ENCODE measurements around the gene NUP214.
"Not testable (repeated sequence)": the region's sequence is repeated elsewhere in the genome, so short reads cannot be mapped to it uniquely, and the experiment has no call there.

NUP214 gene

GRCh38 chr9:131117762-131118145 lies 7.6 kb upstream of the NUP214 start:
- DNase-seq = no peak

- DNase-seq = no peak
Observed at GRCh38 chr9:131119600-131119999, 5.8 kb upstream of the NUP214 start.

- DNase-seq = no peak
Observed at GRCh38 chr9:131120620-131121228, 4.7 kb upstream of the NUP214 start.

GRCh38 chr9:131121346-131121745 lies 4.0 kb upstream of the NUP214 start:
- DNase-seq = no peak

- no peak for DNase-seq
Observed at GRCh38 chr9:131122158-131122557, 3.2 kb upstream of the NUP214 start.

GRCh38 chr9:131125038-131125287 lies 423 bp upstream of the NUP214 start:
- DNase-seq = no peak

GRCh38 chr9:131126059-131126426 lies 657 bp downstream of the NUP214 start:
- no peak for DNase-seq

GRCh38 chr9:131129183-131129582 lies 3.8 kb downstream of the NUP214 start:
- no peak for DNase-seq

GRCh38 chr9:131138676-131139075 lies 13.3 kb downstream of the NUP214 start:
- DNase-seq = no peak

- no peak for DNase-seq
Observed at GRCh38 chr9:131140112-131140511, 14.7 kb downstream of the NUP214 start.

GRCh38 chr9:131140550-131140949 lies 15.2 kb downstream of the NUP214 start:
- DNase-seq = no peak

GRCh38 chr9:131142160-131142559 lies 16.8 kb downstream of the NUP214 start:
- no peak for DNase-seq

- DNase-seq = no peak
Observed at GRCh38 chr9:131144201-131144600, 18.8 kb downstream of the NUP214 start.

GRCh38 chr9:131145245-131145644 lies 19.9 kb downstream of the NUP214 start:
- DNase-seq = no peak

GRCh38 chr9:131146186-131146585 lies 20.8 kb downstream of the NUP214 start:
- DNase-seq = no peak

- DNase-seq = no peak
Observed at GRCh38 chr9:131148276-131148675, 22.9 kb downstream of the NUP214 start.

- DNase-seq = no peak
Observed at GRCh38 chr9:131148966-131149687, 23.7 kb downstream of the NUP214 start.

- no peak for DNase-seq
Observed at GRCh38 chr9:131149688-131150053, 24.3 kb downstream of the NUP214 start.

GRCh38 chr9:131153595-131153994 lies 28.2 kb downstream of the NUP214 start:
- DNase-seq = no peak

- DNase-seq = not testable (repeated sequence)
Observed at GRCh38 chr9:131158673-131159072, 33.3 kb downstream of the NUP214 start.

- DNase-seq = no peak
Observed at GRCh38 chr9:131160416-131161112, 35.2 kb downstream of the NUP214 start.

GRCh38 chr9:131161585-131161984 lies 36.2 kb downstream of the NUP214 start:
- no peak for DNase-seq

- no peak for DNase-seq
Observed at GRCh38 chr9:131162886-131163285, 37.5 kb downstream of the NUP214 start.

- no peak for DNase-seq
Observed at GRCh38 chr9:131165523-131165922, 40.1 kb downstream of the NUP214 start.

Measured in CD4-positive, alpha-beta T cell treated with Interleukin-21 for 1 hour (primary cell).